Lung (tissue), 12 donors: Measurements from ENCODE around the gene RNF166. TPM values are rescaled to one million over a fixed set of nuclear protein-coding genes. Genes with fewer than 3 reads are reported as not detected.

Source experiments
- ATAC-seq: fragments of 200-7000 bp; cut with Tn5 transposase; one replicate; pipeline ENCODE4 v1.9.1; 2020; ENCODE audit warnings: moderate number of reproducible peaks; ENCODE audit not compliant: insufficient read depth, low FRiP score
- DNase-seq, 3 donors: peaks; one replicate each; pipeline ENCODE4 v3.0.0-alpha.2; 2013 to 2017
- H3K27ac ChIP-seq, 2 donors: one replicate each; pipeline ENCODE4 v1.5.1; 2013; ENCODE audit warnings: mild to moderate bottlenecking in 2 of 2, moderate library complexity in 2 of 2, control low read depth in 1 of 2, inconsistent platforms in 1 of 2, low read depth in 1 of 2, low read length in 1 of 2
- H3K27me3 ChIP-seq, 3 donors: one replicate each; pipeline ENCODE4 v1.5.1; 2013; ENCODE audit warnings: low read length in 2 of 3; ENCODE audit not compliant: control insufficient read depth in 3 of 3, insufficient read depth in 3 of 3
- H3K36me3 ChIP-seq, 4 donors: one replicate each; pipeline ENCODE4 v1.5.1; 2013; ENCODE audit warnings: low read length in 4 of 4, mild to moderate bottlenecking in 1 of 4, moderate library complexity in 1 of 4; ENCODE audit not compliant: control insufficient read depth in 4 of 4, insufficient read depth in 4 of 4
- H3K4me1 ChIP-seq, 5 donors: one replicate each; pipeline ENCODE4 v1.5.1; 2013; ENCODE audit warnings: low read length in 5 of 5, mild to moderate bottlenecking in 2 of 5, moderate library complexity in 1 of 5; ENCODE audit not compliant: control insufficient read depth in 5 of 5, insufficient read depth in 5 of 5
- H3K4me3 ChIP-seq: one replicate; pipeline ENCODE4 v1.5.1; 2013; ENCODE audit warnings: mild to moderate bottlenecking, control low read depth, moderate library complexity
- H3K9ac ChIP-seq, 2 donors: one replicate each; pipeline ENCODE4 v1.5.1; 2013; ENCODE audit warnings: low read length in 2 of 2, control low read depth in 1 of 2; ENCODE audit not compliant: insufficient read depth in 1 of 2
- H3K9me3 ChIP-seq, 4 donors: one replicate each; pipeline ENCODE4 v1.5.1; 2013; ENCODE audit warnings: low read length in 3 of 4, mild to moderate bottlenecking in 1 of 4, moderate library complexity in 1 of 4; ENCODE audit not compliant: control insufficient read depth in 4 of 4, insufficient read depth in 3 of 4
- CTCF ChIP-seq: IDR thresholded peaks from 2 replicates; pipeline ENCODE4 v1.5.1; 2012; ENCODE audit warnings: mild to moderate bottlenecking; ENCODE audit errors: control extremely low read depth, extremely low read depth
- WGBS, 2 donors: extraction: QIAGEN DNeasy Blood & Tissue Kit; methylation state at CpG; one replicate each; pipeline ENCODE4 v1.1.7; 2013; 5-methylcytosine and 5-hydroxymethylcytosine counted together
- polyA plus RNA-seq, 2 donors: library from polyadenylated mRNA; stranded (reverse); fragments of 200-250 nt; gene quantifications; one replicate each; pipeline ENCODE4 v1.2.1, GENCODE V29; 2013
- total RNA-seq, 2 donors: library from RNA; depleted of rRNA in 1 of 2; stranded (reverse); fragments of >200 nt in 1 of 2; gene quantifications; one replicate each; pipeline ENCODE4 v1.2.1, GENCODE V29; 2014 to 2021
- donor health status: control.
- donor health status: control.
- donor health status: Bipolar disorder and iron deficiency.
- donor health status: healthy.
- donor health status: DM: yes; HTN: yes; CAD: no.

Gene RNF166
- total and polyA plus RNA-seq, 4 donors = 15.2 to 51.6 (median 44.1) TPM

- H3K27ac ChIP-seq = peak overlapping the region in 1 of 2 donors; percentile 87
- peaks cover 0 to 54% (median 6%) of the 10 kb centered on the region in 4 donors for H3K36me3 ChIP-seq
- peaks cover 0 to 14% (median 6%) of the 10 kb centered on the region in 5 donors for H3K4me1 ChIP-seq
- no peak for TF ChIP-seq CTCF
- DNase-seq (no peak), ATAC-seq (no peak)
- H3K9ac ChIP-seq = no peak overlapping the region
- 95 to 96% methylated on average over 8 of the region's 8 CpGs for WGBS, 2 donors
- H3K4me3 ChIP-seq = no peak overlapping the region
- no peaks in the 10 kb centered on the region for H3K9me3 ChIP-seq
- no peaks in the 10 kb centered on the region for H3K27me3 ChIP-seq
These were observed 53.5 kb downstream of the RNF166 start for GRCh38 chr16:88652762-88653063.

GRCh38 chr16:88651989-88652761 is 54.0 kb downstream of the RNF166 start:
- WGBS, 2 donors = 83 to 87% methylated on average over 26 to 29 of the region's 29 CpGs
- peak overlapping the region in 1 of 2 donors; percentile 87 for H3K27ac ChIP-seq
- DNase-seq (no peak), ATAC-seq (no peak)
- H3K9ac ChIP-seq = no peak overlapping the region
- no peaks in the 10 kb centered on the region for H3K9me3 ChIP-seq
- peaks cover 0 to 14% (median 6%) of the 10 kb centered on the region in 5 donors for H3K4me1 ChIP-seq
- TF ChIP-seq CTCF = no peak
- no peak overlapping the region for H3K4me3 ChIP-seq
- H3K36me3 ChIP-seq = peaks cover 0 to 49% (median 6%) of the 10 kb centered on the region in 4 donors
- no peaks in the 10 kb centered on the region for H3K27me3 ChIP-seq

- whole genome bisulfite sequencing, 2 donors = 32 to 34% methylated on average over 24 of the region's 24 CpGs
- Histone ChIP-seq H3K27me3 (no peaks in the 10 kb centered on the region), H3K27ac (peak overlapping the region; percentile 14 to 87), H3K9me3 (no peaks in the 10 kb centered on the region), H3K36me3 (peaks cover 0 to 45% (median 6%) of the 10 kb centered on the region in 4 donors), H3K4me1 (peaks cover 0 to 14% (median 6%) of the 10 kb centered on the region in 5 donors), H3K9ac (peak overlapping the region in 1 of 2 donors; percentile 61), H3K4me3 (no peak overlapping the region)
- no peak for TF ChIP-seq CTCF
- DNase-seq = peak; percentile 46 to 72 (median 59)
- peak; percentile 25 for ATAC-seq
These were observed 54.8 kb downstream of the RNF166 start for GRCh38 chr16:88651276-88651988.
